ENCODE results near the gene CALN1.

DNA sequence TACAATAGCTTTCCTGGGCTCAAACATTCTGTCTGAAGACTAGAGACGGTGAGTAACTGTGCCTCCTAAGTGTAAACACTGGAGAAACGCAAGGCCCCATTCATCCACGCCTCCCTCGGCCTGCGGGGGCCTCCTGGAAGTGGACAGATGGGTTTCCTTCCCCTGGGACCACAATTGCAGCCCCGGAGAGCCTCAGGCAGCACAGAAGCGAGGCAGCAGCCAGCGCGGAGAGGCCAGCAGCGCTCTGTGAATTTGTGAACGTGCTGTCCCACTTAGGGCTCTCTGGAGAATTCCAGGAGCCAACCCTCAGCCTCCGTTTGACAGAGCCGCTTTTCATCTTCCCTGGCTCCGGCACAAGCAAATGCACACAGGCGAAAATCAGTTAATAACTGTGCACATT, 23.2 kb upstream of the CALN1 start:
- no peak for TF ChIP-seq POLR2A (IDR thresholded peaks at IDR 0.05)
- TF ChIP-seq, protein P1, sequence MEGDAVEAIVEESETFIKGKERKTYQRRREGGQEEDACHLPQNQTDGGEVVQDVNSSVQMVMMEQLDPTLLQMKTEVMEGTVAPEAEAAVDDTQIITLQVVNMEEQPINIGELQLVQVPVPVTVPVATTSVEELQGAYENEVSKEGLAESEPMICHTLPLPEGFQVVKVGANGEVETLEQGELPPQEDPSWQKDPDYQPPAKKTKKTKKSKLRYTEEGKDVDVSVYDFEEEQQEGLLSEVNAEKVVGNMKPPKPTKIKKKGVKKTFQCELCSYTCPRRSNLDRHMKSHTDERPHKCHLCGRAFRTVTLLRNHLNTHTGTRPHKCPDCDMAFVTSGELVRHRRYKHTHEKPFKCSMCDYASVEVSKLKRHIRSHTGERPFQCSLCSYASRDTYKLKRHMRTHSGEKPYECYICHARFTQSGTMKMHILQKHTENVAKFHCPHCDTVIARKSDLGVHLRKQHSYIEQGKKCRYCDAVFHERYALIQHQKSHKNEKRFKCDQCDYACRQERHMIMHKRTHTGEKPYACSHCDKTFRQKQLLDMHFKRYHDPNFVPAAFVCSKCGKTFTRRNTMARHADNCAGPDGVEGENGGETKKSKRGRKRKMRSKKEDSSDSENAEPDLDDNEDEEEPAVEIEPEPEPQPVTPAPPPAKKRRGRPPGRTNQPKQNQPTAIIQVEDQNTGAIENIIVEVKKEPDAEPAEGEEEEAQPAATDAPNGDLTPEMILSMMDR (IDR thresholded peaks at IDR 0.05) = no peak
- no peak for TF ChIP-seq POLR2AphosphoS5 (IDR thresholded peaks at IDR 0.05)

Data from prostate gland (tissue), 2 donors.